ENCODE data around the gene PSMD6. TPM values are rescaled to one million over a fixed set of nuclear protein-coding genes. Genes with fewer than 3 reads are reported as not detected.

Gene PSMD6
- total RNA-seq (60.9 TPM), polyA plus RNA-seq (78.8 TPM)

GRCh38 chr3:64023187-64023860, at the start of gene PSMD6:
TSS of gene PSMD6 (minus strand) at chr3:64023494. CDS start at chr3:64023419, 75 bp downstream.
- DNase-seq (ENCODE audit: extremely low spot score) = no peak
- WGBS = 2% methylated on average over 59 of the region's 59 CpGs
- H3K36me3 ChIP-seq (ENCODE audit: insufficient read depth) = no peaks in the 10 kb centered on the region
- no peaks in the 10 kb centered on the region for H3K4me1 ChIP-seq (ENCODE audit: insufficient read depth)
- H3K4me3 ChIP-seq (ENCODE audit: low read depth, low read length) = peak within 1 kb of the TSS; percentile 89
- H3K27ac ChIP-seq (ENCODE audit: low read depth) = peak within 1 kb of the TSS; percentile 51

GRCh38 chr3:64072126-64072525, 48.8 kb upstream of the PSMD6 start:
- 90% methylated on average over 2 of the region's 2 CpGs for WGBS
- Histone ChIP-seq H3K4me3 (ENCODE audit: low read depth, low read length) (no peak overlapping the region), H3K36me3 (ENCODE audit: insufficient read depth) (no peaks in the 10 kb centered on the region), H3K27ac (ENCODE audit: low read depth) (no peak overlapping the region), H3K4me1 (ENCODE audit: insufficient read depth) (no peaks in the 10 kb centered on the region)
- DNase-seq (ENCODE audit: extremely low spot score) = no peak

GRCh38 chr3:64070704-64071103, 47.4 kb upstream of the PSMD6 start:
- no peak for DNase-seq (ENCODE audit: extremely low spot score)
- H3K4me1 ChIP-seq (ENCODE audit: insufficient read depth) = no peaks in the 10 kb centered on the region
- no peaks in the 10 kb centered on the region for H3K36me3 ChIP-seq (ENCODE audit: insufficient read depth)
- no peak overlapping the region for H3K4me3 ChIP-seq (ENCODE audit: low read depth, low read length)
- H3K27ac ChIP-seq (ENCODE audit: low read depth) = no peak overlapping the region

GRCh38 chr3:64067506-64068346, 44.4 kb upstream of the PSMD6 start:
- WGBS = 59% methylated on average over 10 of the region's 10 CpGs
- Histone ChIP-seq H3K4me1 (ENCODE audit: insufficient read depth) (no peaks in the 10 kb centered on the region), H3K4me3 (ENCODE audit: low read depth, low read length) (no peak overlapping the region), H3K27ac (ENCODE audit: low read depth) (no peak overlapping the region), H3K36me3 (ENCODE audit: insufficient read depth) (no peaks in the 10 kb centered on the region)
- no peak for DNase-seq (ENCODE audit: extremely low spot score)

GRCh38 chr3:64064804-64065203, 41.5 kb upstream of the PSMD6 start:
- DNase-seq (ENCODE audit: extremely low spot score) = no peak
- no peaks in the 10 kb centered on the region for H3K4me1 ChIP-seq (ENCODE audit: insufficient read depth)
- WGBS = 93% methylated on average over 2 of the region's 2 CpGs
- no peak overlapping the region for H3K27ac ChIP-seq (ENCODE audit: low read depth)
- no peak overlapping the region for H3K4me3 ChIP-seq (ENCODE audit: low read depth, low read length)
- H3K36me3 ChIP-seq (ENCODE audit: insufficient read depth) = no peaks in the 10 kb centered on the region

GRCh38 chr3:64063983-64064438, 40.7 kb upstream of the PSMD6 start:
- no peak overlapping the region for H3K4me3 ChIP-seq (ENCODE audit: low read depth, low read length)
- no peak overlapping the region for H3K27ac ChIP-seq (ENCODE audit: low read depth)
- H3K4me1 ChIP-seq (ENCODE audit: insufficient read depth) = no peaks in the 10 kb centered on the region
- 85% methylated on average over 2 of the region's 2 CpGs for WGBS
- no peak for DNase-seq (ENCODE audit: extremely low spot score)
- no peaks in the 10 kb centered on the region for H3K36me3 ChIP-seq (ENCODE audit: insufficient read depth)

- no peak for DNase-seq (ENCODE audit: extremely low spot score)
Observed at GRCh38 chr3:64063207-64063982, 40.1 kb upstream of the PSMD6 start.

GRCh38 chr3:64061628-64062027, 38.3 kb upstream of the PSMD6 start:
- DNase-seq (ENCODE audit: extremely low spot score) = no peak
- no peak overlapping the region for H3K4me3 ChIP-seq (ENCODE audit: low read depth, low read length)
- no peak overlapping the region for H3K27ac ChIP-seq (ENCODE audit: low read depth)
- H3K4me1 ChIP-seq (ENCODE audit: insufficient read depth) = no peaks in the 10 kb centered on the region
- WGBS = 92% methylated on average over 5 of the region's 5 CpGs
- H3K36me3 ChIP-seq (ENCODE audit: insufficient read depth) = no peaks in the 10 kb centered on the region

More at GRCh38 chr3:64063207-64063982, 40.1 kb upstream of the PSMD6 start:
- 73% methylated on average over 5 of the region's 5 CpGs for WGBS
- Histone ChIP-seq H3K27ac (ENCODE audit: low read depth) (no peak overlapping the region), H3K36me3 (ENCODE audit: insufficient read depth) (no peaks in the 10 kb centered on the region), H3K4me1 (ENCODE audit: insufficient read depth) (no peaks in the 10 kb centered on the region), H3K4me3 (ENCODE audit: low read depth, low read length) (no peak overlapping the region)

- WGBS = 83% methylated on average over 3 of the region's 3 CpGs
- H3K36me3 ChIP-seq (ENCODE audit: insufficient read depth) = no peaks in the 10 kb centered on the region
- H3K27ac ChIP-seq (ENCODE audit: low read depth) = no peak overlapping the region
- H3K4me1 ChIP-seq (ENCODE audit: insufficient read depth) = no peaks in the 10 kb centered on the region
- DNase-seq (ENCODE audit: extremely low spot score) = no peak
- no peak overlapping the region for H3K4me3 ChIP-seq (ENCODE audit: low read depth, low read length)
Observed at GRCh38 chr3:64059484-64060175, 36.3 kb upstream of the PSMD6 start.

- DNase-seq (ENCODE audit: extremely low spot score) = no peak
Observed at GRCh38 chr3:64058566-64058965, 35.3 kb upstream of the PSMD6 start.

GRCh38 chr3:64057231-64057630, 33.9 kb upstream of the PSMD6 start:
- 98% methylated on average over 4 of the region's 4 CpGs for WGBS
- H3K4me1 ChIP-seq (ENCODE audit: insufficient read depth) = no peaks in the 10 kb centered on the region
- H3K36me3 ChIP-seq (ENCODE audit: insufficient read depth) = no peaks in the 10 kb centered on the region
- H3K4me3 ChIP-seq (ENCODE audit: low read depth, low read length) = no peak overlapping the region
- no peak for DNase-seq (ENCODE audit: extremely low spot score)
- no peak overlapping the region for H3K27ac ChIP-seq (ENCODE audit: low read depth)

More at GRCh38 chr3:64058566-64058965, 35.3 kb upstream of the PSMD6 start:
- no peaks in the 10 kb centered on the region for H3K4me1 ChIP-seq (ENCODE audit: insufficient read depth)
- 68% methylated on average over 4 of the region's 4 CpGs for WGBS
- H3K27ac ChIP-seq (ENCODE audit: low read depth) = no peak overlapping the region
- no peak overlapping the region for H3K4me3 ChIP-seq (ENCODE audit: low read depth, low read length)
- no peaks in the 10 kb centered on the region for H3K36me3 ChIP-seq (ENCODE audit: insufficient read depth)

GRCh38 chr3:64056606-64057180, 33.4 kb upstream of the PSMD6 start:
- Histone ChIP-seq H3K27ac (ENCODE audit: low read depth) (no peak overlapping the region), H3K36me3 (ENCODE audit: insufficient read depth) (no peaks in the 10 kb centered on the region), H3K4me3 (ENCODE audit: low read depth, low read length) (no peak overlapping the region), H3K4me1 (ENCODE audit: insufficient read depth) (no peaks in the 10 kb centered on the region)
- WGBS = 69% methylated on average over 3 of the region's 3 CpGs
- DNase-seq (ENCODE audit: extremely low spot score) = no peak

GRCh38 chr3:64055076-64055475, 31.8 kb upstream of the PSMD6 start:
- DNase-seq (ENCODE audit: extremely low spot score) = no peak
- Histone ChIP-seq H3K36me3 (ENCODE audit: insufficient read depth) (no peaks in the 10 kb centered on the region), H3K4me3 (ENCODE audit: low read depth, low read length) (no peak overlapping the region), H3K27ac (ENCODE audit: low read depth) (no peak overlapping the region), H3K4me1 (ENCODE audit: insufficient read depth) (no peaks in the 10 kb centered on the region)
- WGBS = 92% methylated on average over 2 of the region's 2 CpGs
